ENCODE results near the gene KIF18A.
"Not testable (repeated sequence)": the region's sequence is repeated elsewhere in the genome, so short reads cannot be mapped to it uniquely, and the experiment has no call there.

Gene KIF18A

GRCh38 chr11:28105869-28106268 lies 2.1 kb downstream of the KIF18A start:
- no peak for DNase-seq

GRCh38 chr11:28104984-28105383 lies 3.0 kb downstream of the KIF18A start:
- no peak for DNase-seq

- DNase-seq = no peak
These were observed 3.5 kb downstream of the KIF18A start for GRCh38 chr11:28104425-28104824.

- not testable (repeated sequence) for DNase-seq
These were observed 5.7 kb downstream of the KIF18A start for GRCh38 chr11:28102300-28102699.

- DNase-seq = no peak
These were observed 7.3 kb downstream of the KIF18A start for GRCh38 chr11:28100665-28101064.

GRCh38 chr11:28099715-28100114 lies 8.2 kb downstream of the KIF18A start:
- DNase-seq = no peak

- no peak for DNase-seq
These were observed 9.7 kb downstream of the KIF18A start for GRCh38 chr11:28098257-28098656.

GRCh38 chr11:28092786-28093185 lies 15.2 kb downstream of the KIF18A start:
- no peak for DNase-seq

GRCh38 chr11:28090052-28090749 lies 17.8 kb downstream of the KIF18A start:
- DNase-seq = no peak

GRCh38 chr11:28089378-28089777 lies 18.6 kb downstream of the KIF18A start:
- no peak for DNase-seq

- DNase-seq = not testable (repeated sequence)
These were observed 20.3 kb downstream of the KIF18A start for GRCh38 chr11:28087693-28088092.

GRCh38 chr11:28087192-28087591 lies 20.8 kb downstream of the KIF18A start:
- DNase-seq = not testable (repeated sequence)

GRCh38 chr11:28086569-28086968 lies 21.4 kb downstream of the KIF18A start:
- DNase-seq = no peak

- no peak for DNase-seq
These were observed 24.8 kb downstream of the KIF18A start for GRCh38 chr11:28083118-28083517.

- DNase-seq = no peak
These were observed 30.4 kb downstream of the KIF18A start for GRCh38 chr11:28077521-28077920.

- DNase-seq = no peak
These were observed 35.6 kb downstream of the KIF18A start for GRCh38 chr11:28072321-28072720.

GRCh38 chr11:28071305-28071704 lies 36.7 kb downstream of the KIF18A start:
- no peak for DNase-seq

GRCh38 chr11:28058333-28058732 lies 49.6 kb downstream of the KIF18A start:
- peak; percentile 71 for DNase-seq

GRCh38 chr11:28054821-28055220 lies 53.1 kb downstream of the KIF18A start:
- no peak for DNase-seq

- no peak for DNase-seq
These were observed 58.4 kb downstream of the KIF18A start for GRCh38 chr11:28049338-28050216.

- DNase-seq = no peak
These were observed 59.1 kb downstream of the KIF18A start for GRCh38 chr11:28048812-28049211.

- DNase-seq = no peak
These were observed 63.8 kb downstream of the KIF18A start for GRCh38 chr11:28043930-28044709.

- no peak for DNase-seq
These were observed 67.6 kb downstream of the KIF18A start for GRCh38 chr11:28040384-28040783.

All from islet precursor cell (in vitro differentiated cells).